ENCODE results near the gene C4B.
"Not testable (repeated sequence)": the region's sequence is repeated elsewhere in the genome, so short reads cannot be mapped to it uniquely, and the experiment has no call there.

Gene C4B

DNA sequence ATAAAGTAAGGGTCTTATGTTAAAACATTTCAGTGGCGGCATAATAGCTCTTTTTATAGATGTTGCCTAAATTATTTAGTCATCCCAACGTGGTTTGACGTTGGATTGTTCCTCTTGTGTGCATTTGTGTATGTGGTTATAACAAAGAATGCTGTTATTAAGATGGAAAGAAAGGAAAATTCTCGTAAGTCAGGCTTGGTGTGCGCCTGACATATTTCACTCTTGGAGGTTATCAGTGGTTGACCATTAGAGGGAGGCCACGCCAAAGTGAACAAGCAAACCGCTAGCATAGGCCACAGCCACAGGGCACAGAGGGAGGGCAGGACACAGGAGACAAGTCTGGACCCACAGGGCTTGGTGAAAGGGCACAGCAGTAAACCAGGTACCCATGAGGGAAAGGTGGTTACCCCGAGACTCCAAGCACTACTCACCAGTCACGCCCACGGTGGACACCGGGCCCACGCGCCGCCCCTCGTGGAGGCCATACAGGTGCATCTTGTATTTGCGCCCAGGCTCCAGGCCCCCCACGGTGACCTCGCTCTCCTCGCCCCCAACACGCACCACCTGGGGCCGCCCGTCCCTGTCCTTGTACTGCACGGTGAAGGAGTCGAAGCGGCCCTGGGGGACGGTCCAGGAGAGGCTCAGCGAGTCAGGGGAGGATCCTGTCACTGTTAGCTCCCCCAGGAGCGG, 46.5 kb downstream of the C4B start:
- Histone ChIP-seq H3K9ac (ENCODE audit: low read length) (no peak overlapping the region), H3K4me1 (ENCODE audit: control insufficient read depth, insufficient read depth, low read length) (peaks cover 13% of the 10 kb centered on the region), H3K36me3 (ENCODE audit: control insufficient read depth, insufficient read depth, low read length, severe bottlenecking) (no peaks in the 10 kb centered on the region), H3K27me3 (replicated peaks; ENCODE audit: control insufficient read depth, insufficient read depth, low read length) (no peaks in the 10 kb centered on the region), H3K4me3 (ENCODE audit: low read length) (no peak overlapping the region), H3K9me3 (ENCODE audit: control insufficient read depth, low read length) (no peaks in the 10 kb centered on the region)
- DNase-seq (ENCODE audit: low read depth): no peak

DNA sequence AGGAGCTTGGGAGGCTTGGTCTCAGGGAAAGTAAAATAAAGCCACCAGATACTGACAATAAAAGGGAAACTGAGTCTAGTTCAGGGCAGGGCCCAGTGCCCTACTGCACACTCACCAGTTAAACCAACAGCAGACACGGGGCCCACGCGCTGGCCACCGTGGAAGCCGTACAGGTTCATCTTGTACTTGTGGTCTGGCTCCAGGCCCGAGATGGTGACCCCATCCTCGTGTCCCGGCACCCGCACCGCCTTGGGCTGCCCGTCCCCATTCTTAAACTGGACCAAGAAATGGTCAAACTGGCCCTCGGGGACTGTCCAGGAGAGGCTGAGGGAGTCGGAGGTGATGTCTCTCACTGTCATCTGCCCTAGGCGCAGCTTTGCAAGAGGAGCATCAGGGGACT, 50.1 kb downstream of the C4B start:
- no peak overlapping the region for H3K4me3 ChIP-seq (ENCODE audit: low read length)
- no peaks in the 10 kb centered on the region for H3K27me3 ChIP-seq (replicated peaks; ENCODE audit: control insufficient read depth, insufficient read depth, low read length)
- DNase-seq (ENCODE audit: low read depth): no peak
- no peaks in the 10 kb centered on the region for H3K36me3 ChIP-seq (ENCODE audit: control insufficient read depth, insufficient read depth, low read length, severe bottlenecking)
- H3K4me1 ChIP-seq (ENCODE audit: control insufficient read depth, insufficient read depth, low read length): no peaks in the 10 kb centered on the region
- no peak overlapping the region for H3K9ac ChIP-seq (ENCODE audit: low read length)
- H3K9me3 ChIP-seq (ENCODE audit: control insufficient read depth, low read length): no peaks in the 10 kb centered on the region

DNA sequence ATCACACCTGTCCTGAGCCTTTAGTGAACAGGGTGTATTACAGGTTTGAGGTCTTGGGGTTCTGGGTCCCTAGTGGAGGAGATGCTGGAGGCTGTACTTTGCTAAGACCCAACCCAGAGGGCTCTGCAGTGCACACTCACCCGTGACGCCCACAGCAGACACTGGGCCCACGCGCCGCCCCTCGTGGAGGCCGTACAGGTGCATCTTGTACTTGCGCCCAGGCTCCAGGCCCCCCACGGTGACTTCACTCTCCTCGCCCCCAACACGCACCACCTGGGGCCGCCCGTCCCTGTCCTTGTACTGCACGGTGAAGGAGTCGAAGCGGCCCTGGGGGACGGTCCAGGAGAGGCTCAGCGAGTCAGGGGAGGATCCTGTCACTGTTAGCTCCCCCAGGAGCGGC, 52.9 kb downstream of the C4B start:
- DNase-seq (ENCODE audit: low read depth); H3K36me3 ChIP-seq (ENCODE audit: control insufficient read depth, insufficient read depth, low read length, severe bottlenecking); H3K4me3 ChIP-seq (ENCODE audit: low read length); H3K9me3 ChIP-seq (ENCODE audit: control insufficient read depth, low read length); H3K27me3 ChIP-seq (replicated peaks; ENCODE audit: control insufficient read depth, insufficient read depth, low read length); H3K9ac ChIP-seq (ENCODE audit: low read length): not testable (repeated sequence)
- peaks cover 11% of the 10 kb centered on the region for H3K4me1 ChIP-seq (ENCODE audit: control insufficient read depth, insufficient read depth, low read length)

DNA sequence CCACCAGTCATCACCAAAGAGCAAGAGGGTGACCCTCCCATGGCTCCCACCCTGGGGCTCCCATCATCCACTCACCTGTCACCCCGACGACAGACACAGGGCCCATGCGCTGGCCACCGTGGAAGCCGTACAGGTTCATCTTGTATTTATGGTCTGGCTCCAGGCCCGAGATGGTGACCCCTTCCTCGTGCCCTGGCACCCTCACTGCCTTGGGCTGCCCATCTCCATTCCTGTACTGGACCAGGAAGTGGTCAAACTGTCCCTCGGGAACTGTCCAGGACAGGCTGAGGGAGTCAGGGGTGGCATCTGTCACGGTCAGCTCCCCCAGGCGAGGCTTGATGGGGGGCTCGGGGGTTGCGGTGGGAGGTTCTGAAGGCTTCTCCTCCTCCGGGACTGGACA, 53.7 kb downstream of the C4B start:
- peaks cover 11% of the 10 kb centered on the region for H3K4me1 ChIP-seq (ENCODE audit: control insufficient read depth, insufficient read depth, low read length)
- H3K27me3 ChIP-seq (replicated peaks; ENCODE audit: control insufficient read depth, insufficient read depth, low read length); H3K9ac ChIP-seq (ENCODE audit: low read length); DNase-seq (ENCODE audit: low read depth); H3K9me3 ChIP-seq (ENCODE audit: control insufficient read depth, low read length); H3K36me3 ChIP-seq (ENCODE audit: control insufficient read depth, insufficient read depth, low read length, severe bottlenecking); H3K4me3 ChIP-seq (ENCODE audit: low read length): not testable (repeated sequence)

- Histone ChIP-seq H3K36me3 (ENCODE audit: control insufficient read depth, insufficient read depth, low read length, severe bottlenecking) (no peaks in the 10 kb centered on the region), H3K4me1 (ENCODE audit: control insufficient read depth, insufficient read depth, low read length) (peaks cover 11% of the 10 kb centered on the region), H3K27me3 (replicated peaks; ENCODE audit: control insufficient read depth, insufficient read depth, low read length) (no peaks in the 10 kb centered on the region), H3K9me3 (ENCODE audit: control insufficient read depth, low read length) (no peaks in the 10 kb centered on the region), H3K9ac (ENCODE audit: low read length) (no peak overlapping the region), H3K4me3 (ENCODE audit: low read length) (no peak overlapping the region)
- DNase-seq (ENCODE audit: low read depth): no peak
Observed at GRCh38 chr6:32068867-32069266, 54.3 kb downstream of the C4B start.

- H3K9me3 ChIP-seq (ENCODE audit: control insufficient read depth, low read length): no peaks in the 10 kb centered on the region
- peaks cover 11% of the 10 kb centered on the region for H3K4me1 ChIP-seq (ENCODE audit: control insufficient read depth, insufficient read depth, low read length)
- no peak for DNase-seq (ENCODE audit: low read depth)
- H3K27me3 ChIP-seq (replicated peaks; ENCODE audit: control insufficient read depth, insufficient read depth, low read length): no peaks in the 10 kb centered on the region
- no peak overlapping the region for H3K9ac ChIP-seq (ENCODE audit: low read length)
- H3K4me3 ChIP-seq (ENCODE audit: low read length): no peak overlapping the region
- no peaks in the 10 kb centered on the region for H3K36me3 ChIP-seq (ENCODE audit: control insufficient read depth, insufficient read depth, low read length, severe bottlenecking)
Observed at GRCh38 chr6:32069460-32069859, 54.9 kb downstream of the C4B start.

DNA sequence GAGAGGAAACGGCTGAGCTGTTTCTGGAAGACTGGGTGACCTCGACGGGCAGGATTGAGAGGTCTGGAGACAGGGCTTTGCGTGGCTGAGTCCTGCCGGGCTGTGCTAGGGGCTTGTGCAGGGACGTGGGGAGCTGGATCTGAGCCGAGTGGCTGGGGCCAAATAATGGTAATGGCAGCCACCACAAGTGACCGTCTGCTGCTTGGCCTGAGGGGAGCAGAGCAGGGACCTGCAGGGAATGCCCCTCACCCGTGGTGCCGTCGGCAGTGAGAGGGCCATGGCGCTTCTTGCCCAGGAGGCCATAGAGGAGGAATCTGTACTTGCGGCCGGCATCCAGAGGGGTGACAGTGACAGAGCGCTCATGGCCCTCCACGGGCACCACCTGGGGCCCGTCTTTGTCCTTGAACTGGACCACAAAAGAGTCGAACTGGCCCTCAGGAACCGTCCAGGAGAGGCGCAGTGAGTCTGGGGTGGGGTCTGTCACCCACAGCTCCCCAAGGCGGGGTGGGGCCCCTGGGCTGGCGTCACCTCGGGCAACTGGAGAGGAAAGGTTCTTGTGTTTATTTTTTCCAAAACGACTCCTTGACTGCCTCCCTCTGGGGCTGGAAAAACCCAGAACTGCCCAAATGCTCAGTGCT, 55.4 kb downstream of the C4B start:
- H3K9me3 ChIP-seq (ENCODE audit: control insufficient read depth, low read length): no peaks in the 10 kb centered on the region
- no peak overlapping the region for H3K4me3 ChIP-seq (ENCODE audit: low read length)
- H3K4me1 ChIP-seq (ENCODE audit: control insufficient read depth, insufficient read depth, low read length): peaks cover 12% of the 10 kb centered on the region
- H3K36me3 ChIP-seq (ENCODE audit: control insufficient read depth, insufficient read depth, low read length, severe bottlenecking): no peaks in the 10 kb centered on the region
- H3K9ac ChIP-seq (ENCODE audit: low read length): no peak overlapping the region
- no peak for DNase-seq (ENCODE audit: low read depth)
- no peaks in the 10 kb centered on the region for H3K27me3 ChIP-seq (replicated peaks; ENCODE audit: control insufficient read depth, insufficient read depth, low read length)

GRCh38 chr6:32070814-32071543, 56.4 kb downstream of the C4B start:
- no peaks in the 10 kb centered on the region for H3K36me3 ChIP-seq (ENCODE audit: control insufficient read depth, insufficient read depth, low read length, severe bottlenecking)
- DNase-seq (ENCODE audit: low read depth): no peak
- no peaks in the 10 kb centered on the region for H3K27me3 ChIP-seq (replicated peaks; ENCODE audit: control insufficient read depth, insufficient read depth, low read length)
- peak overlapping the region; percentile 30 for H3K9ac ChIP-seq (ENCODE audit: low read length)
- H3K4me3 ChIP-seq (ENCODE audit: low read length): no peak overlapping the region
- H3K9me3 ChIP-seq (ENCODE audit: control insufficient read depth, low read length): no peaks in the 10 kb centered on the region
- peaks cover 21% of the 10 kb centered on the region for H3K4me1 ChIP-seq (ENCODE audit: control insufficient read depth, insufficient read depth, low read length)

- no peak for DNase-seq (ENCODE audit: low read depth)
- Histone ChIP-seq H3K9me3 (ENCODE audit: control insufficient read depth, low read length) (no peaks in the 10 kb centered on the region), H3K4me3 (ENCODE audit: low read length) (no peak overlapping the region), H3K4me1 (ENCODE audit: control insufficient read depth, insufficient read depth, low read length) (peaks cover 31% of the 10 kb centered on the region), H3K27me3 (replicated peaks; ENCODE audit: control insufficient read depth, insufficient read depth, low read length) (no peaks in the 10 kb centered on the region), H3K9ac (ENCODE audit: low read length) (no peak overlapping the region), H3K36me3 (ENCODE audit: control insufficient read depth, insufficient read depth, low read length, severe bottlenecking) (no peaks in the 10 kb centered on the region)
Observed at GRCh38 chr6:32073101-32073500, 58.5 kb downstream of the C4B start.

GRCh38 chr6:32073613-32074012, 59.0 kb downstream of the C4B start:
- peaks cover 31% of the 10 kb centered on the region for H3K4me1 ChIP-seq (ENCODE audit: control insufficient read depth, insufficient read depth, low read length)
- H3K27me3 ChIP-seq (replicated peaks; ENCODE audit: control insufficient read depth, insufficient read depth, low read length): no peaks in the 10 kb centered on the region
- no peak for DNase-seq (ENCODE audit: low read depth)
- H3K9ac ChIP-seq (ENCODE audit: low read length): no peak overlapping the region
- H3K9me3 ChIP-seq (ENCODE audit: control insufficient read depth, low read length): no peaks in the 10 kb centered on the region
- H3K36me3 ChIP-seq (ENCODE audit: control insufficient read depth, insufficient read depth, low read length, severe bottlenecking): no peaks in the 10 kb centered on the region
- H3K4me3 ChIP-seq (ENCODE audit: low read length): no peak overlapping the region

- Histone ChIP-seq H3K4me1 (ENCODE audit: control insufficient read depth, insufficient read depth, low read length) (peaks cover 42% of the 10 kb centered on the region), H3K4me3 (ENCODE audit: low read length) (no peak overlapping the region), H3K9me3 (ENCODE audit: control insufficient read depth, low read length) (no peaks in the 10 kb centered on the region), H3K36me3 (ENCODE audit: control insufficient read depth, insufficient read depth, low read length, severe bottlenecking) (no peaks in the 10 kb centered on the region), H3K27me3 (replicated peaks; ENCODE audit: control insufficient read depth, insufficient read depth, low read length) (no peaks in the 10 kb centered on the region), H3K9ac (ENCODE audit: low read length) (no peak overlapping the region)
- DNase-seq (ENCODE audit: low read depth): no peak
Observed at GRCh38 chr6:32074996-32075532, 60.5 kb downstream of the C4B start.
